Trophoblast cell (in vitro differentiated cells and primary cell): ENCODE results near the gene ERI2.

Source experiments
- DNase-seq, 2 donors: peaks; one replicate each; pipeline ENCODE4 v3.0.0-alpha.2; 2016
- H2AFZ ChIP-seq: 2 replicates; pipeline ENCODE4 v1.6.1; 2013; ENCODE audit warnings: low read length, moderate library complexity, mild to moderate bottlenecking; ENCODE audit not compliant: insufficient read depth, poor library complexity
- H2AK5ac ChIP-seq: 2 replicates; pipeline ENCODE4 v1.6.1; 2013; ENCODE audit warnings: mild to moderate bottlenecking, low read length
- H2BK120ac ChIP-seq: 2 replicates; pipeline ENCODE4 v1.6.1; 2013; ENCODE audit warnings: low read length, mild to moderate bottlenecking, moderate library complexity; ENCODE audit not compliant: insufficient read depth, poor library complexity
- H2BK12ac ChIP-seq: 2 replicates; pipeline ENCODE4 v1.6.1; 2013; ENCODE audit warnings: mild to moderate bottlenecking, low read length, moderate library complexity
- H2BK5ac ChIP-seq: 2 replicates; pipeline ENCODE4 v1.6.1; 2013; ENCODE audit warnings: low read length, low read depth, moderate library complexity, mild to moderate bottlenecking; ENCODE audit not compliant: poor library complexity
- H3K14ac ChIP-seq: 2 replicates; pipeline ENCODE4 v1.6.1; 2013; ENCODE audit warnings: mild to moderate bottlenecking, low read length
- H3K18ac ChIP-seq: 2 replicates; pipeline ENCODE4 v1.6.1; 2013; ENCODE audit warnings: mild to moderate bottlenecking, low read length
- H3K23ac ChIP-seq: 2 replicates; pipeline ENCODE4 v1.6.1; 2013; ENCODE audit warnings: low read length
- H3K27ac ChIP-seq: 2 replicates; pipeline ENCODE4 v1.5.1; 2013; ENCODE audit warnings: low read depth, mild to moderate bottlenecking, inconsistent platforms, low read length, moderate library complexity
- H3K27me3 ChIP-seq: 2 replicates; pipeline ENCODE4 v1.6.1; 2013; ENCODE audit warnings: inconsistent platforms, mild to moderate bottlenecking, low read length, moderate library complexity; ENCODE audit not compliant: insufficient read depth
- H3K36me3 ChIP-seq, 2 experiments: 1 replicate in 1 of 2; 2 replicates in 1 of 2; pipeline ENCODE4 v1.6.1; 2013; ENCODE audit warnings: low read length in 2 of 2, mild to moderate bottlenecking in 2 of 2, moderate library complexity in 1 of 2; ENCODE audit not compliant: insufficient read depth in 2 of 2, control insufficient read depth in 1 of 2
- H3K4ac ChIP-seq: 2 replicates; pipeline ENCODE4 v1.6.1; 2013; ENCODE audit warnings: low read depth, mild to moderate bottlenecking, low read length, moderate library complexity
- H3K4me1 ChIP-seq, 2 experiments: 1 replicate in 1 of 2; 2 replicates in 1 of 2; pipeline ENCODE4 v1.6.1; 2013; ENCODE audit warnings: low read length in 2 of 2, mild to moderate bottlenecking in 2 of 2, moderate library complexity in 1 of 2; ENCODE audit not compliant: insufficient read depth in 2 of 2, control insufficient read depth in 1 of 2
- H3K4me2 ChIP-seq: 2 replicates; pipeline ENCODE4 v1.6.1; 2013; ENCODE audit warnings: inconsistent platforms, mild to moderate bottlenecking, low read length, moderate library complexity
- H3K4me3 ChIP-seq: 2 replicates; pipeline ENCODE4 v1.5.1; 2013; ENCODE audit warnings: mild to moderate bottlenecking, low read depth, low read length, inconsistent platforms
- H3K79me1 ChIP-seq: one replicate; pipeline ENCODE4 v1.6.1; 2013; ENCODE audit warnings: low read length
- H3K79me2 ChIP-seq: 2 replicates; pipeline ENCODE4 v1.6.1; 2013; ENCODE audit warnings: low read length, mild to moderate bottlenecking; ENCODE audit not compliant: control insufficient read depth, insufficient read depth, poor library complexity
- H3K9ac ChIP-seq: 2 replicates; pipeline ENCODE4 v1.6.1; 2013; ENCODE audit warnings: mild to moderate bottlenecking, low read length
- H3K9me3 ChIP-seq: 2 replicates; pipeline ENCODE4 v1.6.1; 2013; ENCODE audit warnings: low read depth, mild to moderate bottlenecking, control low read depth, inconsistent platforms, low read length; ENCODE audit not compliant: insufficient read depth
- H4K12ac ChIP-seq: 2 replicates; pipeline ENCODE4 v1.6.1; 2013; ENCODE audit warnings: low read depth, mild to moderate bottlenecking, low read length, moderate library complexity
- H4K8ac ChIP-seq: 2 replicates; pipeline ENCODE4 v1.6.1; 2013; ENCODE audit warnings: low read depth, mild to moderate bottlenecking, low read length, moderate library complexity
- H4K91ac ChIP-seq: one replicate; pipeline ENCODE4 v1.6.1; 2013; ENCODE audit warnings: low read depth, mild to moderate bottlenecking, low read length, moderate library complexity
- WGBS: extraction: QIAGEN DNeasy Blood & Tissue Kit; methylation state at CpG from one replicate; pipeline ENCODE4 v1.1.7; 2013; ENCODE audit warnings: missing lambda C conversion rate; ENCODE audit not compliant: insufficient read length, insufficient coverage; ENCODE audit errors: extremely low coverage; 5-methylcytosine and 5-hydroxymethylcytosine counted together

Gene ERI2

DNA sequence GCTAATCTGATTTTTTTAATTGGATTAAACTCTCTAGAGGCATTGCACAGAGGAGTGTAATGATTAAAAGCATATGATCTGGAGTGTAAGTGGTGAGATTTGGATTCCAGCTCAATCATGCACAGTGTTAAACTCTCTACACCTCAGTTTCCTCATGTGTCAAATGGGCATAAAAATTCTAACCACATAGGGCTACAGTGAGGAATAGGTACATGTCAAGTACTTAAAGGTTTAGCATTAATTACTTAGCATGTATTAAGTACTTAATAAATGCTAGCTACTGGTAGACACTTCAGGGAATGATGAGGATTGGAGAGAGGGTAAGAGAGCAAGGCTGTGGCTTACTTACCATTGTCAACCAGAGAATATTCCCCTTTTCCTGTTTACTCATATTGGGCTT, 17.1 kb downstream of the ERI2 start:
- Histone ChIP-seq H4K91ac (no peak overlapping the region), H3K27ac (no peak overlapping the region), H3K4me1 (no peaks in the 10 kb centered on the region), H3K23ac (no peak overlapping the region), H3K4ac (no peak overlapping the region), H3K9me3 (no peaks in the 10 kb centered on the region), H3K27me3 (no peaks in the 10 kb centered on the region), H2BK5ac (no peak overlapping the region), H4K8ac (no peak overlapping the region), H3K14ac (no peak overlapping the region), H3K18ac (no peak overlapping the region), H3K4me3 (no peak overlapping the region), H4K12ac (no peak overlapping the region), H3K9ac (no peak overlapping the region), H3K79me2 (no peaks in the 10 kb centered on the region), H3K79me1 (no peaks in the 10 kb centered on the region), H3K4me2 (no peak overlapping the region), H2BK120ac (no peak overlapping the region), H2AK5ac (no peak overlapping the region), H2BK12ac (no peak overlapping the region), H2AFZ (no peak overlapping the region), H3K36me3 (no peaks in the 10 kb centered on the region)
- no peak for DNase-seq

DNA sequence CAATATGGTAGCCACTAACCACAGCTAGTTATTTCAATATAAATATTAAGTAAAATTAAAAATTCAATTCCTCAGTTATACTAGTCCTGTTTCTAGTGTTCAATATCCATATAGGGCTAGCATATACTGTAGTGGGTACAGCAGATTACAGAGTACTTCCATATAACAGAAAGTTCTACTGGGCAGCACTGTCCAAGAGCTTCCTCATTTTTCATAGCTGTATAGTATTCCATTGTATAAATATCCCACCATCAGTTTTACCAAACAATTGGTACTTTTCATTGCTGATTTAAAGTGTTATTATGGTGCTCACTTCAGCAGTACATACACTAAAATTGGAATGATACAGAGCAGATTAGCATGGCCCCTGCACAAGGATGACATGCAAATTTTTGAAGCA, 22.1 kb downstream of the ERI2 start:
- no peaks in the 10 kb centered on the region for H3K79me2 ChIP-seq
- no peak overlapping the region for H3K9ac ChIP-seq
- H4K8ac ChIP-seq, result no peak overlapping the region
- no peak overlapping the region for H3K27ac ChIP-seq
- H3K36me3 ChIP-seq, result no peaks in the 10 kb centered on the region
- H2AK5ac ChIP-seq, result no peak overlapping the region
- no peak overlapping the region for H3K23ac ChIP-seq
- no peak overlapping the region for H3K4me3 ChIP-seq
- DNase-seq, result no peak
- no peak overlapping the region for H2BK12ac ChIP-seq
- H3K14ac ChIP-seq, result no peak overlapping the region
- no peak overlapping the region for H3K4me2 ChIP-seq
- no peaks in the 10 kb centered on the region for H3K79me1 ChIP-seq
- no peak overlapping the region for H4K91ac ChIP-seq
- H3K18ac ChIP-seq, result no peak overlapping the region
- no peaks in the 10 kb centered on the region for H3K4me1 ChIP-seq
- no peak overlapping the region for H2BK120ac ChIP-seq
- no peak overlapping the region for H2AFZ ChIP-seq
- H3K9me3 ChIP-seq, result no peaks in the 10 kb centered on the region
- no peaks in the 10 kb centered on the region for H3K27me3 ChIP-seq
- H4K12ac ChIP-seq, result no peak overlapping the region
- no peak overlapping the region for H2BK5ac ChIP-seq
- no peak overlapping the region for H3K4ac ChIP-seq

DNA sequence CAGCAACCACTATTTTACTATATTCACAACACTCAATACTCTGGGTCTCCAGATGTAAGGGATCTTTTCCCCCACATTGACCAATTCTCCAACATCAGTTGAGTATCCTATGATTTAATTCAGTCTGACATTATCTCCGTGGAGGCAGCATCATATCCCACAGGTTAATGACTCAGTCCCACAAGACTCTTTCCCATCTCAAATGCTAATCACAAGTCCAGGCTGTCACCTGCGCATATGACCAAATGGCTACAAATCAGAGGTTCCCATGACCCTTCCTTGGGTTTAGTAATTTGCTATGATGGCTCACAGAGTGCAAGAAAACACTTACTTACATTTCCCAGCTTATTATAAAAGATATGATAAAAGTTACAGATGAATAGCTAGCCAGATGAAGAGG, 23.8 kb downstream of the ERI2 start:
- Histone ChIP-seq H3K27me3 (no peaks in the 10 kb centered on the region), H3K4me3 (no peak overlapping the region), H2AK5ac (no peak overlapping the region), H3K23ac (no peak overlapping the region), H3K14ac (no peak overlapping the region), H3K18ac (no peak overlapping the region), H3K36me3 (no peaks in the 10 kb centered on the region), H2BK12ac (no peak overlapping the region), H2BK120ac (no peak overlapping the region), H3K79me2 (no peaks in the 10 kb centered on the region), H3K9me3 (no peaks in the 10 kb centered on the region), H3K27ac (no peak overlapping the region), H3K4ac (no peak overlapping the region), H4K8ac (no peak overlapping the region), H2AFZ (no peak overlapping the region), H3K4me1 (no peaks in the 10 kb centered on the region), H3K9ac (no peak overlapping the region), H3K79me1 (no peaks in the 10 kb centered on the region), H4K91ac (no peak overlapping the region), H3K4me2 (no peak overlapping the region), H2BK5ac (no peak overlapping the region), H4K12ac (no peak overlapping the region)
- no peak for DNase-seq
- no CpG with 5 or more reads among the region's 2 CpGs for WGBS

DNA sequence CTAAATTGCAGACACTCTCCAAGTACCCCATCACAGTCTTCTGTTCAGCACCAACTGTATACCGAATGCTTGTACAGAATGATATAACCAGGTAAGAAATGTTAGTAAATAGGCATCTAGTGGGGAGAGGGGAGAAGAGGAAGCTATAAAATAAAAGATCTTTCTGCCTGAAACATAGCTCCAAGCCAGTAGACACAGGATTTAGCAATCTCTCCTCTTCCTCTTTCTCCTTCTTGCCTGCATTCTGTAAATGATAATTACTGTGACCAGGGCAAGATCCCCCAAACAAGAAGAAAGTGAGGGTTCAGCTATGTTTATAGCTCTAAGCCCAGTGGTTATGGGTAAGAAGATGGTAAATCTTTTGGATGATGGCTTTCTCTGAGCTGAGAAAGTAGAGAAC, 24.6 kb downstream of the ERI2 start:
- Histone ChIP-seq H4K8ac (no peak overlapping the region), H2BK5ac (no peak overlapping the region), H2AK5ac (no peak overlapping the region), H3K36me3 (no peaks in the 10 kb centered on the region), H2BK120ac (no peak overlapping the region), H2AFZ (no peak overlapping the region), H3K23ac (no peak overlapping the region), H3K79me2 (no peaks in the 10 kb centered on the region), H3K4me3 (no peak overlapping the region), H4K12ac (no peak overlapping the region), H3K4me2 (no peak overlapping the region), H3K9ac (no peak overlapping the region), H3K79me1 (no peaks in the 10 kb centered on the region), H3K27me3 (no peaks in the 10 kb centered on the region), H3K4ac (no peak overlapping the region), H3K4me1 (no peaks in the 10 kb centered on the region), H3K14ac (no peak overlapping the region), H2BK12ac (no peak overlapping the region), H3K27ac (no peak overlapping the region), H4K91ac (no peak overlapping the region), H3K18ac (no peak overlapping the region), H3K9me3 (no peaks in the 10 kb centered on the region)
- DNase-seq, result no peak
- WGBS, result no CpG with 5 or more reads among the region's 1 CpG
